ENCODE results near the gene LMO4.

The LMO4 gene

GRCh38 chr1:87335175-87335884 is 6.7 kb downstream of the LMO4 start:
- Histone ChIP-seq H3K36me3 (ENCODE audit: control insufficient read depth in 5 of 5, insufficient read depth in 5 of 5, low read length in 5 of 5) (peaks cover 8 to 22% (median 13%) of the 10 kb centered on the region in 5 donors), H3K9me3 (ENCODE audit: control insufficient read depth in 5 of 5, low read length in 5 of 5) (no peaks in the 10 kb centered on the region), H3K27ac (ENCODE audit: low read depth, low read length) (peak overlapping the region; percentile 73), H3K4me1 (ENCODE audit: control insufficient read depth in 5 of 5, insufficient read depth in 5 of 5, low read length in 5 of 5) (peaks cover 10 to 64% (median 58%) of the 10 kb centered on the region in 5 donors), H3K9ac (ENCODE audit: low read length in 5 of 5) (peak overlapping the region in 4 of 5 donors; percentile 42 to 76 (median 70)), H3K27me3 (ENCODE audit: control insufficient read depth in 5 of 5, insufficient read depth in 4 of 5, low read length in 5 of 5) (no peaks in the 10 kb centered on the region), H3K4me3 (ENCODE audit: low read depth in 1 of 5, low read length in 5 of 5) (peak overlapping the region; percentile 68 to 79 (median 71))

- Histone ChIP-seq H3K27me3 (ENCODE audit: control insufficient read depth in 5 of 5, insufficient read depth in 4 of 5, low read length in 5 of 5) (no peaks in the 10 kb centered on the region), H3K9ac (ENCODE audit: low read length in 5 of 5) (peak overlapping the region; percentile 32 to 69 (median 51)), H3K27ac (ENCODE audit: low read depth, low read length) (peak overlapping the region; percentile 70), H3K4me1 (ENCODE audit: control insufficient read depth in 5 of 5, insufficient read depth in 5 of 5, low read length in 5 of 5) (peaks cover 10 to 59% (median 50%) of the 10 kb centered on the region in 5 donors), H3K36me3 (ENCODE audit: control insufficient read depth in 5 of 5, insufficient read depth in 5 of 5, low read length in 5 of 5) (peaks cover 21 to 35% (median 25%) of the 10 kb centered on the region in 5 donors), H3K4me3 (ENCODE audit: low read depth in 1 of 5, low read length in 5 of 5) (peak overlapping the region; percentile 38 to 72 (median 68)), H3K9me3 (ENCODE audit: control insufficient read depth in 5 of 5, low read length in 5 of 5) (no peaks in the 10 kb centered on the region)
Measured at GRCh38 chr1:87336623-87337067, 8.0 kb downstream of the LMO4 start.

GRCh38 chr1:87337606-87338005 is 8.9 kb downstream of the LMO4 start:
- H3K4me3 ChIP-seq (ENCODE audit: low read depth in 1 of 5, low read length in 5 of 5), result no peak overlapping the region
- H3K4me1 ChIP-seq (ENCODE audit: control insufficient read depth in 5 of 5, insufficient read depth in 5 of 5, low read length in 5 of 5), result peaks cover 6 to 49% (median 41%) of the 10 kb centered on the region in 5 donors
- H3K27me3 ChIP-seq (ENCODE audit: control insufficient read depth in 5 of 5, insufficient read depth in 4 of 5, low read length in 5 of 5), result no peaks in the 10 kb centered on the region
- H3K9me3 ChIP-seq (ENCODE audit: control insufficient read depth in 5 of 5, low read length in 5 of 5), result no peaks in the 10 kb centered on the region
- H3K27ac ChIP-seq (ENCODE audit: low read depth, low read length), result peak overlapping the region; percentile 70
- peak overlapping the region in 1 of 5 donors; percentile 32 for H3K9ac ChIP-seq (ENCODE audit: low read length in 5 of 5)
- H3K36me3 ChIP-seq (ENCODE audit: control insufficient read depth in 5 of 5, insufficient read depth in 5 of 5, low read length in 5 of 5), result peaks cover 29 to 44% (median 33%) of the 10 kb centered on the region in 5 donors

GRCh38 chr1:87338566-87338965 is 9.9 kb downstream of the LMO4 start:
- peaks cover 33 to 47% (median 39%) of the 10 kb centered on the region in 5 donors for H3K36me3 ChIP-seq (ENCODE audit: control insufficient read depth in 5 of 5, insufficient read depth in 5 of 5, low read length in 5 of 5)
- H3K9ac ChIP-seq (ENCODE audit: low read length in 5 of 5), result no peak overlapping the region
- no peak overlapping the region for H3K4me3 ChIP-seq (ENCODE audit: low read depth in 1 of 5, low read length in 5 of 5)
- H3K9me3 ChIP-seq (ENCODE audit: control insufficient read depth in 5 of 5, low read length in 5 of 5), result no peaks in the 10 kb centered on the region
- no peaks in the 10 kb centered on the region for H3K27me3 ChIP-seq (ENCODE audit: control insufficient read depth in 5 of 5, insufficient read depth in 4 of 5, low read length in 5 of 5)
- H3K27ac ChIP-seq (ENCODE audit: low read depth, low read length), result no peak overlapping the region
- H3K4me1 ChIP-seq (ENCODE audit: control insufficient read depth in 5 of 5, insufficient read depth in 5 of 5, low read length in 5 of 5), result peaks cover 6 to 46% (median 32%) of the 10 kb centered on the region in 5 donors

- Histone ChIP-seq H3K27me3 (ENCODE audit: control insufficient read depth in 5 of 5, insufficient read depth in 4 of 5, low read length in 5 of 5) (no peaks in the 10 kb centered on the region), H3K9ac (ENCODE audit: low read length in 5 of 5) (no peak overlapping the region), H3K36me3 (ENCODE audit: control insufficient read depth in 5 of 5, insufficient read depth in 5 of 5, low read length in 5 of 5) (peaks cover 42 to 73% (median 61%) of the 10 kb centered on the region in 5 donors), H3K9me3 (ENCODE audit: control insufficient read depth in 5 of 5, low read length in 5 of 5) (no peaks in the 10 kb centered on the region), H3K27ac (ENCODE audit: low read depth, low read length) (peak overlapping the region; percentile 16), H3K4me3 (ENCODE audit: low read depth in 1 of 5, low read length in 5 of 5) (no peak overlapping the region), H3K4me1 (ENCODE audit: control insufficient read depth in 5 of 5, insufficient read depth in 5 of 5, low read length in 5 of 5) (peaks cover 0 to 20% (median 4%) of the 10 kb centered on the region in 5 donors)
Measured at GRCh38 chr1:87344231-87344630, 15.6 kb downstream of the LMO4 start.

GRCh38 chr1:87346130-87346814 is 17.6 kb downstream of the LMO4 start:
- H3K9ac ChIP-seq (ENCODE audit: low read length in 5 of 5), result no peak overlapping the region
- H3K36me3 ChIP-seq (ENCODE audit: control insufficient read depth in 5 of 5, insufficient read depth in 5 of 5, low read length in 5 of 5), result peaks cover 23 to 53% (median 43%) of the 10 kb centered on the region in 5 donors
- no peak overlapping the region for H3K4me3 ChIP-seq (ENCODE audit: low read depth in 1 of 5, low read length in 5 of 5)
- H3K27ac ChIP-seq (ENCODE audit: low read depth, low read length), result peak overlapping the region; percentile 14
- peaks cover 0 to 20% (median 4%) of the 10 kb centered on the region in 5 donors for H3K4me1 ChIP-seq (ENCODE audit: control insufficient read depth in 5 of 5, insufficient read depth in 5 of 5, low read length in 5 of 5)
- H3K27me3 ChIP-seq (ENCODE audit: control insufficient read depth in 5 of 5, insufficient read depth in 4 of 5, low read length in 5 of 5), result no peaks in the 10 kb centered on the region
- H3K9me3 ChIP-seq (ENCODE audit: control insufficient read depth in 5 of 5, low read length in 5 of 5), result no peaks in the 10 kb centered on the region

- no peak overlapping the region for H3K4me3 ChIP-seq (ENCODE audit: low read depth in 1 of 5, low read length in 5 of 5)
- H3K4me1 ChIP-seq (ENCODE audit: control insufficient read depth in 5 of 5, insufficient read depth in 5 of 5, low read length in 5 of 5), result peaks cover 0 to 15% (median 4%) of the 10 kb centered on the region in 5 donors
- no peak overlapping the region for H3K9ac ChIP-seq (ENCODE audit: low read length in 5 of 5)
- no peaks in the 10 kb centered on the region for H3K27me3 ChIP-seq (ENCODE audit: control insufficient read depth in 5 of 5, insufficient read depth in 4 of 5, low read length in 5 of 5)
- H3K36me3 ChIP-seq (ENCODE audit: control insufficient read depth in 5 of 5, insufficient read depth in 5 of 5, low read length in 5 of 5), result peaks cover 13 to 36% (median 24%) of the 10 kb centered on the region in 5 donors
- H3K27ac ChIP-seq (ENCODE audit: low read depth, low read length), result no peak overlapping the region
- H3K9me3 ChIP-seq (ENCODE audit: control insufficient read depth in 5 of 5, low read length in 5 of 5), result no peaks in the 10 kb centered on the region
Measured at GRCh38 chr1:87348341-87349019, 19.8 kb downstream of the LMO4 start.

GRCh38 chr1:87349036-87349435 is 20.4 kb downstream of the LMO4 start:
- no peaks in the 10 kb centered on the region for H3K27me3 ChIP-seq (ENCODE audit: control insufficient read depth in 5 of 5, insufficient read depth in 4 of 5, low read length in 5 of 5)
- H3K27ac ChIP-seq (ENCODE audit: low read depth, low read length), result no peak overlapping the region
- H3K4me1 ChIP-seq (ENCODE audit: control insufficient read depth in 5 of 5, insufficient read depth in 5 of 5, low read length in 5 of 5), result peaks cover 0 to 10% (median 4%) of the 10 kb centered on the region in 5 donors
- no peaks in the 10 kb centered on the region for H3K9me3 ChIP-seq (ENCODE audit: control insufficient read depth in 5 of 5, low read length in 5 of 5)
- no peak overlapping the region for H3K9ac ChIP-seq (ENCODE audit: low read length in 5 of 5)
- peaks cover 13 to 31% (median 20%) of the 10 kb centered on the region in 5 donors for H3K36me3 ChIP-seq (ENCODE audit: control insufficient read depth in 5 of 5, insufficient read depth in 5 of 5, low read length in 5 of 5)
- no peak overlapping the region for H3K4me3 ChIP-seq (ENCODE audit: low read depth in 1 of 5, low read length in 5 of 5)

GRCh38 chr1:87355894-87356293 is 27.2 kb downstream of the LMO4 start:
- Histone ChIP-seq H3K36me3 (ENCODE audit: control insufficient read depth in 5 of 5, insufficient read depth in 5 of 5, low read length in 5 of 5) (no peaks in the 10 kb centered on the region), H3K27me3 (ENCODE audit: control insufficient read depth in 5 of 5, insufficient read depth in 4 of 5, low read length in 5 of 5) (no peaks in the 10 kb centered on the region), H3K9ac (ENCODE audit: low read length in 5 of 5) (no peak overlapping the region), H3K4me3 (ENCODE audit: low read depth in 1 of 5, low read length in 5 of 5) (no peak overlapping the region), H3K27ac (ENCODE audit: low read depth, low read length) (no peak overlapping the region), H3K4me1 (ENCODE audit: control insufficient read depth in 5 of 5, insufficient read depth in 5 of 5, low read length in 5 of 5) (no peaks in the 10 kb centered on the region), H3K9me3 (ENCODE audit: control insufficient read depth in 5 of 5, low read length in 5 of 5) (no peaks in the 10 kb centered on the region)
